Ovary (tissue), 3 donors: ENCODE results near the gene TXNDC15.

Source experiments
- POLR2A ChIP-seq: fragments of 450-650 bp; IDR thresholded peaks from one replicate; pipeline ENCODE4 v1.6.1; 2017; ENCODE audit warnings: antibody characterized with exemption, mild to moderate bottlenecking, moderate library complexity
- TF ChIP-seq, protein P1 (sequence below), 3 donors: fragments of 450-650 bp in 2 of 3; fragments of 200-600 bp in 1 of 3; IDR thresholded peaks; one replicate each; pipeline versions ENCODE4 v1.5.1 to v1.8.0; 2016 to 2022; ENCODE audit warnings: antibody characterized with exemption in 3 of 3, mild to moderate bottlenecking in 1 of 3
- donor health status: DM: no; HTN: no; CAD: no.

DNA sequence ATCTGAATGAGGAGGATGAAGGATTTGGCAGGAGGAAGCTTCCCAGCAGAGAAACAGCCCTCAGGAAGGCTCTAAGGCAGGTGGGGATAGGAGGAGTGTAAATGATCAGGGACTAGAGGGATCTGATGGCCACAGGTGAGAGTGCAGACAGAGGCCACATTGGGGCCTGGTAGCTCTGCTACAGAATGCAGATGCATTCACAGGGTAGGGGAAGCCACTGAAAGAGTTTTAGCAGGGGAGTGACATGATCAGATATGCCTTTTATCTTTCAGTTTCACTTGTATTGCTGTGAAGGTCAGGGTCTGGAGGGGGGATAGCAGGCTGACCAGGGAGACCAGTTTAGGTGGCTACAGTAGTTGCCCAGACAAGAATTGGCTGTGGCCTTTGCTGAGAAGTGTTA lies 3.0 kb downstream of the TXNDC15 start:
- TF ChIP-seq, protein P1, sequence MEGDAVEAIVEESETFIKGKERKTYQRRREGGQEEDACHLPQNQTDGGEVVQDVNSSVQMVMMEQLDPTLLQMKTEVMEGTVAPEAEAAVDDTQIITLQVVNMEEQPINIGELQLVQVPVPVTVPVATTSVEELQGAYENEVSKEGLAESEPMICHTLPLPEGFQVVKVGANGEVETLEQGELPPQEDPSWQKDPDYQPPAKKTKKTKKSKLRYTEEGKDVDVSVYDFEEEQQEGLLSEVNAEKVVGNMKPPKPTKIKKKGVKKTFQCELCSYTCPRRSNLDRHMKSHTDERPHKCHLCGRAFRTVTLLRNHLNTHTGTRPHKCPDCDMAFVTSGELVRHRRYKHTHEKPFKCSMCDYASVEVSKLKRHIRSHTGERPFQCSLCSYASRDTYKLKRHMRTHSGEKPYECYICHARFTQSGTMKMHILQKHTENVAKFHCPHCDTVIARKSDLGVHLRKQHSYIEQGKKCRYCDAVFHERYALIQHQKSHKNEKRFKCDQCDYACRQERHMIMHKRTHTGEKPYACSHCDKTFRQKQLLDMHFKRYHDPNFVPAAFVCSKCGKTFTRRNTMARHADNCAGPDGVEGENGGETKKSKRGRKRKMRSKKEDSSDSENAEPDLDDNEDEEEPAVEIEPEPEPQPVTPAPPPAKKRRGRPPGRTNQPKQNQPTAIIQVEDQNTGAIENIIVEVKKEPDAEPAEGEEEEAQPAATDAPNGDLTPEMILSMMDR (IDR thresholded peaks at IDR 0.05): no peak
- TF ChIP-seq POLR2A: no peak
